ENCODE data around the gene RND1. TPM values are rescaled to one million over a fixed set of nuclear protein-coding genes. Genes with fewer than 3 reads are reported as not detected.
A peak's percentile ranks its signal among the peaks of the same experiment; 100 is the strongest.
"Not testable (repeated sequence)": the region's sequence is repeated elsewhere in the genome, so short reads cannot be mapped to it uniquely, and the experiment has no call there.

The RND1 gene
- polyA plus RNA-seq, 4 donors: 2.7 to 3.7 (median 3.3) TPM

- DNase-seq (ENCODE audit: low read depth in 4 of 4, low spot score in 2 of 4): no peak
Measured at GRCh38 chr12:48869191-48869590, 3.5 kb upstream of the RND1 start.

DNA sequence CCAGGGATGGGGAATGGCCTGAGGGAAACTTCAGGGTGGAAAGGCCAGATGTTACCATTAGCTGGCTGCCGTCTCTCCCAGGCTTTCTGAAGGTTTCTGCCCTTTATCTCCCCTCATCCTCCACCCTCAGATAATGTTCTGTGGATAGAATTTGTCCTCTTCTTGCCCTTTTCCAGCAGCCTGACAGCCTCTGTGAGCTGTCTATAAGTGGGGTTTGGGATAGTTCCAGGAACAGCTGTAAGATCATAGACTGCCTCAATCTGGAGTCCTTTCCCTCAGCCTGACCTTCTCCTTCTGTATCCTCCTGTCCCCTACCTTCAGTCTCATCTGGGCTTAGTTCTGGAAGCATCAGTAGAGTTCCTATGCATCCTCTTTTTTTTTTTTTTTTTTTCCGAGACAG is 2.8 kb upstream of the RND1 start:
- DNase-seq (ENCODE audit: low read depth in 4 of 4, low spot score in 2 of 4): no peak

DNA sequence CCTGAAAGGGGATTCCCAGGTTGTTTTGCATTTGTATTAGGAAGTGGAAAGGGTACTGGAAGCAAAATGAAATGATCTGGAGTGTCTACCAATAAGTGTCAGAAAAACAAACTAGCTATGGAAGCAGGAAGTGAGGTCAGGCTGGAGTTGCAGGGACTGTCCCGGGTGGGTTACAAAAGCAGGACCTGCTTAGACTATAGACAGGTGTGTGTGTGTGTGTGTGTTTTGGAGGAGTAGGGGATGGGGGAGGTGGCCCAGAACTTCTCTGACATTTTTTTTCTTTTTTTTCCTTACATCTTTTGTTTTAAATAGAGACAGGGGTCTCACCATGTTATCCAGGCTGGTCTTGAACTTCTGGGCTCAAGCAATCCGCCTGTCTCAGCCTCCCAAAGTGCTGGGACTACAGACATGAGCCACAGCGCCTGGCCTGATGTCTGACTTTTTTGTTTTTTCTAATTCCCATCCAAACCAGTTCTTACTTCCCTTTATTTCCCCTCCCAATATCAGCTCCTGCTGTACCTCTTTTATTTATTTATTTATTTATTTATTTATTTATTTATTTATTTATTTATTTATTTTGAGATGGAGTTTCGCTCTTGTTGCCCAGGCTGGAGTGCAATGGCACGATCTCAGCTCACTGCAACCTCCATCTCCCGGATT is 512 bp upstream of the RND1 start:
- DNase-seq (ENCODE audit: low read depth in 4 of 4, low spot score in 2 of 4): no peak

DNA sequence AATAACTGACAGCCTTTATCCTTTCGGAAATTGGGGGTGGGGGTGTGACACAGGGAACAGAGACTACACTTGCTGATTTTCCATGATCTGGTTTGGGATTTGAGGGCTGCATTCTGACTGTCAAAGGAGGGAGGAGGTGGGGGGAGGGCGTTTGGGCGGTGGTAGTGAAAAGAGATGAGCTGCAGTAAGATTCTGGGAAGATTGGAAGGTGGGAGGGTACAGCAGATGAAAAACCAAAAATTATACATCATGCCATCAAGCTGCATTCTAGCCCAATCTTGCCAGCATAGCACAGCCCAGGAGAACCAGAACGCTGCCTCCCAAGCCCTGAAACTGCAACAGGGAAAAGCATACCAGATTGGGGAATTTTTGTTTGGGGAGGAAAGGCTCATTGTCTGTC is 2.4 kb downstream of the RND1 start:
- DNase-seq (ENCODE audit: low read depth in 4 of 4, low spot score in 2 of 4): no peak

DNA sequence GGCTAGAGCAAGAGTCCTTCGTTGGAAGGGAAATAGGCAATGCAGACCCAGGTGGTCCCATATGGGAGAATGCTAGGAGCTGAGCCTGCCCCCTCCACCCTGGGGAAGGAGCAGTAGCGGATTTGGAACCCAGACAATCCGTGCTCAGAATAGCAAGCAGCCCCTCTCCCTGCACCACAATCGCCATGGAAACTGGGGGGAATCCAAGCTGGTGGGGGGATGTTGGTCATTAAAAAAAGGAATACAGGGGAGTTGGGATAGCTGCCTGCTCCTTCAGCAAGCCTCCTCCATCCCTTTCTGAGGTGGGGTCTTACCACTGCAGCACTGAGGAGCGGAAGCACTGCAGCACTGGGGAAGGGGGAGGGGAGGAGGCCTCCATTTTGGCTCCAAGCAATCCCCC is 2.9 kb downstream of the RND1 start:
- no peak for DNase-seq (ENCODE audit: low read depth in 4 of 4, low spot score in 2 of 4)

DNA sequence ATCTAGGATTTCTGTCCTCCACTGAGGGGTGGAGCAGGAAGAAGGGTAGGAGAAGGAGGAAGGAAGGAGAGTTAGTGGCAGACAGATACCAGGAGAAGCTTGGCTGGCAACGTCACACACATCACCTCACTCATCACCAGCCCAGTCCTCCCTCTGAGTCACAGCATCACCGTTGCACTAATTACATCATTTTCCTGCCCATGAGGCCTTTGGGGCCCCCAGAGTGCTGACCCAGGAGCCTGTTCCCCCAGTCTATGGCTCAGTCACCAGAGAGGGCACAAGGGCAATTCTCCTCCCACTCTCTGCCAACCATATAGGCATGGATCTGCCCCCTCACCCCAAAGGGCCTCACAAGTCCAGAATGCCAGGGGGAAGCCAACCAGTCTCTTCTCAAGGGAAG is 4.6 kb downstream of the RND1 start:
- no peak for DNase-seq (ENCODE audit: low read depth in 4 of 4, low spot score in 2 of 4)

DNA sequence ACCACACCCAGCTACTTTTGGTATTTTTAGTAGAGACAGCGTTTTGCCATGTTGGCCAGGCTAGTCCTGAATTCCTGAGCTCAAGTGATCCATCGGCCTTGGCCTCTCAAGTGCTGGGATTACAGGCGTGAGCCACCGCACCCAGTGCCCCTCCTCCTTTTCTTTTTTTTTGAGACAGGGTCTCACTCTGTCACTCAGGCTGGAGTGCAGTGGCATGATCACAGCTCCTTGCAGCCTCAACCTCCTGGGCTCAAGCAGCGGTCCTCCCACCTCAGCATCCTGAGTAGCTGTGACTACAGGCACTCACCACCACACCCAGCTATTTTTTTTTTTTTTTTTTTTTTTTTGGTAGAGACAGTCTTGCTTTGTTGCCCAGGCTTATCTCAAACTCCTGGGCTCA is 5.4 kb downstream of the RND1 start:
- not testable (repeated sequence) for DNase-seq (ENCODE audit: low read depth in 4 of 4, low spot score in 2 of 4)

DNA sequence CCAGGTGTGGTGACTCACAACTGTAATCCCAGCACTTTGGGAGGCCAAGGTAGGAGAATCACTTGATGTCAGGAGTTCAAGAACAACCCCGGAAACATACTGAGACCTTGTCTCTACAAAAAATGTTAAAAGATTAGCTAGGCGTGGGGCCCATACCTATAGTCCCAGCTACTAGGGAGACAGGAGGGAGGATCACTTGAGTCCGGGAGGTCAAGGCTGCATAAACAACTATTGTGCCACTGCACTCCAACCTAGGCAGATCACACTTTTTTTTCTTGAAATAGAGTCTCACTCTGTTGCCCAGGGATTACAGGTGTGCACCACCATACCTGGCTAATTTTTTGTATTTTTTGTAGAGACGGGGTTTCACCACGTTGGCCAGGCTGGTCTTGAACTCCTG is 6.1 kb downstream of the RND1 start:
- no peak for DNase-seq (ENCODE audit: low read depth in 4 of 4, low spot score in 2 of 4)

DNA sequence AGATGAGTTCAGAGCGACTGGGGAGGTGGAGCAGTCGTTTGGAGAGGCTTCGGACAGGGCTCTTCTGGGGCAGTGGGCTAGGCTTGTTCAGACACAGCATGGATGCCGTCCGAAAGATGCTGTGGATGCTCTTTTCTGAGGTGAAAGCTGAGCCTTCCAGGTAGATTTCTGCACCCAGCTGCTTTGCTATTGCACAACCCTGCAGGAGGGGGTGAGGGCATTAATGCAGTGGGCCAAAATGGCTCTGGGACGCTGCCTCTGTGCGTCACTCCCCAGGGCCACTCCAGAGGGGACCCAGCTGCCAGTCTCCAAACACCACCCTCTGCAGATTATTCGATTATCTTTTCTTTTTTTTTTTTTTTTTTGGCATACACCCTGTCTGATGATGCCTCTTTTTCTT is 7.6 kb downstream of the RND1 start:
- DNase-seq (ENCODE audit: low read depth in 4 of 4, low spot score in 2 of 4): no peak

DNA sequence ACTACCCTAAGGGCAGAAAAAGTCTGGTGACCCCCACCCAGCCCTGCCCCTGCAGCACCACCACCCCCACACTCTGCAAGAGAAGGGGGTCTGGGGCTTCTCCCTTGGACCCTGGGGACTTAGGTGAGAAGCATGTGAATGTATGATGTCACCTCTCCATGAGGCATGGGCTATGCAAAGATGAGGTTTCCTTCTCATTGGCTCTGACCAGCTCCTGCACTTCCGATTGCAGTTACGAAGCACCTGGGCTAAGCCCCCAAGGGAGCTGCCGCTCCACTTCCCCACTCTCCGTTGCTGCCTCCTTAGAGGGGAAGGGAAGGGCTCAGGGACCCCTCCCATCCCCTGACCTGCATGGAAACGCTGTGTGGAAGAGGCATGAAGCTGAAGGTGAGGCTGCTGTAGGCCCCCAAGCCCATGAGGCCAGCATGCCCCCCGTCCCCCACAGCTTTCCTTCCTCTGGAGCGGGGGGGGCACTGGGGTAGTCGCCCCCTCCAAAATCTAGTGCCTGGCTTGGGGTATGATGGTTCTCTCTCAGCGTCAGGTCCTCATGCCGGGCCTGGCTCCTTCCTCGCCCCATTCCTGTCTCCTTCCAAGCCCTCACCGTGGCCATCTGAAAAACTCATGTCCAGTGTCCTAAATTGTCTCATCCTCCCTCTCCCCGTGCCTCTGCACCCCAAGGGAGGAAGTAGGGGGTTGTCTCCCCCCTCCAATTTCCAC is 8.2 kb downstream of the RND1 start:
- no peak for DNase-seq (ENCODE audit: low read depth in 4 of 4, low spot score in 2 of 4)

GRCh38 chr12:48856379-48856778 is 9.3 kb downstream of the RND1 start:
- no peak for DNase-seq (ENCODE audit: low read depth in 4 of 4, low spot score in 2 of 4)

DNA sequence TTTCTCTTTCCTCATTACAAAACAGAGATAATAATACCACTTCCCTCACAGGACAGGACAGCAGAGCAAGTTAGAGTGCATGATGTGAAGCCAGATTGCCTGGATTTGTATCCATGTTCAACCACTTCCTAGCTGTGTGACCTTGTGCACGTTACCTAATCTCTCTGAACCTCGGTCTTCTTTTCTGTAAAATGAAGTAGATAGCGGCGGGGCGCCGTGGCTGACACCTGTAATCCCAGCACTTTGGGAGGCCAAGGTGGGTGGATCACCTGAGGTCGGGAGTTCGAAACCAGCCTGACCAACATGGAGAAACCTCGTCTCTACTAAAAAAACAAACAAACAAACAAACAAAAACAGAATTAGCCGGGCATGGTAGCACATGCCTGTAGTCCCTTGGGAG is 10.7 kb downstream of the RND1 start:
- DNase-seq (ENCODE audit: low read depth in 4 of 4, low spot score in 2 of 4): not testable (repeated sequence)

DNA sequence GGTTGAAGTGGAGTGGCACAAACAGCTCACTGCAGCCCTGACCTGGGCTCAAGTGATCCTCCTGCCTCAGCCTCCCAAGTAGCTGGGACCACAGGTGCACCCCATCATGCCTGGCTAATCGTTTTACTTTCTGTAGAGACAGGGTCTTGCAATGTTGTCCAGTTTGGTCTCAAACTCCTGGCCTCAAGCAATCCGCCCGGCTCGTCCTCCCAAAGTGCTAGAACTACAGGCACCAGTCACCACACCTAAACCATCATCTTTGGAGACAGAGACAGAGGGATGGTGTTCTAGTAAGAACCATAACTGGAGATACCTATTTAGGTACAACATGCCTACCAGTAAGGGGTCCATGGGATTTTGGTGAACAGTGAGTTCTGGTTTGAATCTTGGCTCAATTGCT is 11.2 kb downstream of the RND1 start:
- DNase-seq (ENCODE audit: low read depth in 4 of 4, low spot score in 2 of 4): no peak

- peak; percentile 82 to 91 (median 84) for DNase-seq (ENCODE audit: low read depth in 4 of 4, low spot score in 2 of 4)
Measured at GRCh38 chr12:48852734-48853688, 12.7 kb downstream of the RND1 start.

GRCh38 chr12:48851883-48852733 is 13.6 kb downstream of the RND1 start, which contains the start of gene DDX23:
TSS of gene DDX23 (minus strand) at chr12:48852163. CDS start at chr12:48845782, 6,381 bp downstream.
- DNase-seq (ENCODE audit: low read depth in 4 of 4, low spot score in 2 of 4): peak; percentile 75 to 93 (median 86)

DNA sequence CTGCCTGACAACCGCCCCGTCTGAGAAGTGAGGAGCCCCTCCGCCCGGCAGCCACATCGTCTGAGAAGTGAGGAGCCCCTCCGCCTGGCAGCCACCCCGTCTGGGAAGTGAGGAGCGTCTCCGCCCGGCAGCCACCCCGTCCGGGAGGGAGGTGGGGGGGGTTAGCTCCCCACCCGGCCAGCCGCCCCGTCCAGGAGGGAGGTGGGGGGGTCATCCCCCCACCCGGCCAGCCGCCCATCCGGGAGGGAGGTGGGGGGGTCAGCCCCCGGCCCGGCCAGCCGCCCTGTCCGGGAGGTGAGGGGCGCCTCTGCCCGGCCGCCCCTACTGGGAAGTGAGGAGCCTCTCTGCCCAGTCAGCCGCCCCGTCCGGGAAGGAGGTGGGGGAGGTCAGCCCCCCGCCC is 23.6 kb downstream of the RND1 start:
- not testable (repeated sequence) for DNase-seq (ENCODE audit: low read depth in 4 of 4, low spot score in 2 of 4)

- no peak for DNase-seq (ENCODE audit: low read depth in 4 of 4, low spot score in 2 of 4)
Measured at GRCh38 chr12:48838048-48838447, 27.6 kb downstream of the RND1 start.

- DNase-seq (ENCODE audit: low read depth in 4 of 4, low spot score in 2 of 4): no peak
Measured at GRCh38 chr12:48832321-48833060, 33.2 kb downstream of the RND1 start.

DNA sequence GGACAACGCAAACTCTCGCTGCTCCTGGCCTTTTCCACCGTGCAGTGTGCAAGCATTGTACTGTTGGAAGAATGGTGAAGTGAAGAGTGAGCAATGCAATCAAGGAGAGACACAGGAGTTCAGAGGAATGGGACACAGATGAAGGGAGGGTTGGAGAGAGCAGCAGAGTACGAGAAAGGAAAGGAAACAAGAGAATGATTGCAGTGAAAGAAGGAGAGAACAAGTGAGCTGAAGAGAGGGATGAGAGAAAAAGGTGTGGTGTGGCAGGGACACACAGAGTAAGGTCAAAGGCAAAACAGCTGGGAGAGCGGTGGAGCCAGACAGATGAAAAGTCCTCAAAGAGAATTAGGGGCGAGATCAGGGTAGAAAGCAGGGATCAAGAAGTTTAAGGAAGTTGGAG is 34.4 kb downstream of the RND1 start:
- no peak for DNase-seq (ENCODE audit: low read depth in 4 of 4, low spot score in 2 of 4)

Data from left renal cortex interstitium (tissue), 4 donors.